Gastrocnemius medialis (tissue), 4 donors: ENCODE measurements around the gene OTX1. TPM values are rescaled to one million over a fixed set of nuclear protein-coding genes. Genes with fewer than 3 reads are reported as not detected.
A peak's percentile ranks its signal among the peaks of the same experiment; 100 is the strongest.

Experiments used
- ATAC-seq, 2 donors: fragments of 150-250 bp; one replicate each; pipeline ENCODE4 v1.9.1; 2016
- DNase-seq, 2 donors: peaks; one replicate each; pipeline ENCODE4 v3.0.0-alpha.2; 2019
- H3K27ac ChIP-seq, 4 donors: fragments of 200-600 bp; sonication (generic); 1 replicate in 1 of 4; 2 replicates in 3 of 4; pipeline ENCODE4 v1.5.1; 2016 to 2018; ENCODE audit warnings: mild to moderate bottlenecking in 2 of 4, moderate library complexity in 1 of 4
- H3K27me3 ChIP-seq, 3 donors: fragments of 200-600 bp; sonication (generic) in 2 of 3; 1 replicate in 1 of 3; 2 replicates in 2 of 3; pipeline versions ENCODE4 v1.5.1 to v1.6.0; 2016 to 2019; ENCODE audit warnings: mild to moderate bottlenecking in 1 of 3, moderate library complexity in 1 of 3
- H3K36me3 ChIP-seq, 2 donors: fragments of 200-600 bp; sonication (generic) in 1 of 2; one replicate each; pipeline ENCODE4 v1.5.1; 2017 to 2018
- H3K4me1 ChIP-seq, 2 donors: fragments of 200-600 bp; sonication (generic) in 1 of 2; one replicate each; pipeline ENCODE4 v1.5.1; 2016 to 2017; ENCODE audit warnings: mild to moderate bottlenecking in 2 of 2
- H3K4me3 ChIP-seq, 4 donors: fragments of 200-600 bp; sonication (generic) in 3 of 4; 1 replicate in 1 of 4; 2 replicates in 3 of 4; pipeline ENCODE4 v1.5.1; 2016 to 2019; ENCODE audit warnings: mild to moderate bottlenecking in 2 of 4
- H3K9me3 ChIP-seq, 3 donors: fragments of 200-600 bp; sonication (generic) in 2 of 3; 1 replicate in 1 of 3; 2 replicates in 2 of 3; pipeline ENCODE4 v1.5.1; 2016 to 2019
- CTCF ChIP-seq, 5 experiments: fragments of 450-650 bp in 3 of 5; fragments of 200-600 bp in 2 of 5; sonication (generic) in 2 of 5; IDR thresholded peaks in 4 of 5; conservative IDR thresholded peaks in 1 of 5; 1 replicate in 4 of 5; 2 replicates in 1 of 5; pipeline ENCODE4 v1.5.1; 2016 to 2019; ENCODE audit warnings: antibody characterized with exemption in 5 of 5, mild to moderate bottlenecking in 3 of 5, moderate library complexity in 3 of 5
- POLR2A ChIP-seq, 2 donors: fragments of 450-650 bp; IDR thresholded peaks; one replicate each; pipeline ENCODE4 v1.6.1; 2017; ENCODE audit warnings: antibody characterized with exemption in 2 of 2, mild to moderate bottlenecking in 2 of 2, moderate library complexity in 2 of 2
- in situ Hi-C, 4 donors: fragments of 200-750 bp; cut with MboI; loops; one replicate each; pipeline versions ENCODE4 v1.15.0 to v1.8.0; 2017; ENCODE audit warnings: low sequenced_read_pairs in 4 of 4
- intact Hi-C: fragments of 100-400 bp; cut with DNase I; formaldehyde crosslinking; loops from one replicate; pipeline ENCODE4 v1.15.1; 2023; ENCODE audit warnings: low total_unique reads
- total RNA-seq, 4 donors: library from RNA; depleted of rRNA; stranded (reverse); fragments of >200 nt; gene quantifications; one replicate each; pipeline versions ENCODE4 v1.1.0 to v1.2.3, GENCODE V29; 2016

Gene OTX1
- total RNA-seq, 4 donors from 2014 or later, result not detected

- H3K4me1 ChIP-seq, result no peaks in the 10 kb centered on the region
- no peak overlapping the region for H3K4me3 ChIP-seq
- peaks cover 0 to 4% of the 10 kb centered on the region in 2 donors for H3K36me3 ChIP-seq
- DNase-seq, result no peak
- H3K27me3 ChIP-seq, result peaks cover 25 to 31% (median 26%) of the 10 kb centered on the region in 3 donors
- TF ChIP-seq CTCF (IDR thresholded peaks at IDR 0.05 in 4 of 5, conservative IDR thresholded peaks at IDR 0.05 in 1 of 5) (no peak), POLR2A (IDR thresholded peaks at IDR 0.05) (no peak)
- no peak overlapping the region for H3K27ac ChIP-seq
- intact Hi-C loops, result no loop called here
- no peak for ATAC-seq
- in situ Hi-C loops, result no loop called here
- H3K9me3 ChIP-seq, result no peaks in the 10 kb centered on the region
Observed at GRCh38 chr2:63041592-63041991, 9.0 kb upstream of the OTX1 start.

- H3K36me3 ChIP-seq, result peaks cover 0 to 4% of the 10 kb centered on the region in 2 donors
- no peak overlapping the region for H3K4me3 ChIP-seq
- no peaks in the 10 kb centered on the region for H3K9me3 ChIP-seq
- H3K27me3 ChIP-seq, result peaks cover 55 to 61% (median 56%) of the 10 kb centered on the region in 3 donors
- no peak for TF ChIP-seq CTCF (IDR thresholded peaks at IDR 0.05 in 4 of 5, conservative IDR thresholded peaks at IDR 0.05 in 1 of 5)
- TF ChIP-seq POLR2A (IDR thresholded peaks at IDR 0.05), result no peak
- in situ Hi-C loops, result no loop called here
- ATAC-seq (no peak), DNase-seq (no peak)
- peaks cover 6 to 10% of the 10 kb centered on the region in 2 donors for H3K4me1 ChIP-seq
- no peak overlapping the region for H3K27ac ChIP-seq
- intact Hi-C loops, result no loop called here
Observed at GRCh38 chr2:63044362-63045327, 6.0 kb upstream of the OTX1 start.

GRCh38 chr2:63046552-63046951 is 4.1 kb upstream of the OTX1 start:
- no peak overlapping the region for H3K27ac ChIP-seq
- intact Hi-C loops, result no loop called here
- ATAC-seq (no peak), DNase-seq (no peak)
- H3K4me1 ChIP-seq, result peaks cover 6 to 21% of the 10 kb centered on the region in 2 donors
- no peaks in the 10 kb centered on the region for H3K9me3 ChIP-seq
- no peak for TF ChIP-seq CTCF (IDR thresholded peaks at IDR 0.05 in 4 of 5, conservative IDR thresholded peaks at IDR 0.05 in 1 of 5)
- no peak for TF ChIP-seq POLR2A (IDR thresholded peaks at IDR 0.05)
- H3K27me3 ChIP-seq, result peaks cover 72 to 76% (median 75%) of the 10 kb centered on the region in 3 donors
- peaks cover 0 to 4% of the 10 kb centered on the region in 2 donors for H3K36me3 ChIP-seq
- in situ Hi-C loops, result no loop called here
- H3K4me3 ChIP-seq, result peak overlapping the region in 1 of 4 donors; percentile 24

GRCh38 chr2:63046961-63047320 is 3.7 kb upstream of the OTX1 start:
- H3K4me1 ChIP-seq, result peaks cover 6 to 21% of the 10 kb centered on the region in 2 donors
- no peaks in the 10 kb centered on the region for H3K9me3 ChIP-seq
- TF ChIP-seq POLR2A (IDR thresholded peaks at IDR 0.05), result no peak
- no peak for TF ChIP-seq CTCF (IDR thresholded peaks at IDR 0.05 in 4 of 5, conservative IDR thresholded peaks at IDR 0.05 in 1 of 5)
- peak overlapping the region in 1 of 4 donors; percentile 24 for H3K4me3 ChIP-seq
- no peak overlapping the region for H3K27ac ChIP-seq
- intact Hi-C loops (no loop called here), in situ Hi-C loops (no loop called here)
- peaks cover 76 to 79% (median 78%) of the 10 kb centered on the region in 3 donors for H3K27me3 ChIP-seq
- peaks cover 0 to 4% of the 10 kb centered on the region in 2 donors for H3K36me3 ChIP-seq
- ATAC-seq, result no peak
- no peak for DNase-seq
